ENCODE measurements around the gene GPN1. TPM values are rescaled to one million over a fixed set of nuclear protein-coding genes. Genes with fewer than 3 reads are reported as not detected.
A peak's percentile ranks its signal among the peaks of the same experiment; 100 is the strongest.

GPN1 gene
- total RNA-seq, 4 donors from 2014 or later, result 12.3 to 27.7 (median 19.7) TPM

- no peak for DNase-seq
- Histone ChIP-seq H3K4me3 (peak overlapping the region; percentile 49 to 67 (median 63)), H3K27ac (peak overlapping the region; percentile 41 to 70 (median 65)), H3K9me3 (no peaks in the 10 kb centered on the region), H3K36me3 (no peaks in the 10 kb centered on the region), H3K27me3 (no peaks in the 10 kb centered on the region), H3K4me1 (peaks cover 0 to 21% (median 0%) of the 10 kb centered on the region in 4 donors)
- TF ChIP-seq CTCF (IDR thresholded peaks at IDR 0.05), result no peak
- no peak for TF ChIP-seq POLR2A (IDR thresholded peaks at IDR 0.05)
Measured at GRCh38 chr2:27583390-27583915, 45.4 kb upstream of the GPN1 start.

GRCh38 chr2:27584597-27584996, 44.3 kb upstream of the GPN1 start:
- H3K4me3 ChIP-seq, result no peak overlapping the region
- H3K4me1 ChIP-seq, result peaks cover 0 to 21% (median 0%) of the 10 kb centered on the region in 4 donors
- no peaks in the 10 kb centered on the region for H3K36me3 ChIP-seq
- TF ChIP-seq CTCF (IDR thresholded peaks at IDR 0.05), result no peak
- no peak for TF ChIP-seq POLR2A (IDR thresholded peaks at IDR 0.05)
- H3K9me3 ChIP-seq, result no peaks in the 10 kb centered on the region
- no peaks in the 10 kb centered on the region for H3K27me3 ChIP-seq
- no peak for DNase-seq
- H3K27ac ChIP-seq, result no peak overlapping the region

- TF ChIP-seq CTCF (IDR thresholded peaks at IDR 0.05) (no peak), POLR2A (IDR thresholded peaks at IDR 0.05) (no peak)
- H3K36me3 ChIP-seq, result no peaks in the 10 kb centered on the region
- no peaks in the 10 kb centered on the region for H3K27me3 ChIP-seq
- no peak overlapping the region for H3K4me3 ChIP-seq
- H3K9me3 ChIP-seq, result peaks cover 0 to 10% (median 2%) of the 10 kb centered on the region in 4 donors
- no peak for DNase-seq
- peaks cover 0 to 21% (median 0%) of the 10 kb centered on the region in 4 donors for H3K4me1 ChIP-seq
- H3K27ac ChIP-seq, result no peak overlapping the region
Measured at GRCh38 chr2:27587025-27587424, 41.8 kb upstream of the GPN1 start.

GRCh38 chr2:27588308-27588707, 40.5 kb upstream of the GPN1 start:
- no peak for DNase-seq
- Histone ChIP-seq H3K36me3 (no peaks in the 10 kb centered on the region), H3K4me3 (no peak overlapping the region), H3K27me3 (no peaks in the 10 kb centered on the region), H3K27ac (no peak overlapping the region), H3K9me3 (peaks cover 0 to 11% (median 2%) of the 10 kb centered on the region in 4 donors), H3K4me1 (peaks cover 0 to 21% (median 0%) of the 10 kb centered on the region in 4 donors)
- TF ChIP-seq CTCF (IDR thresholded peaks at IDR 0.05) (no peak), POLR2A (IDR thresholded peaks at IDR 0.05) (no peak)

- Histone ChIP-seq H3K27ac (no peak overlapping the region), H3K27me3 (no peaks in the 10 kb centered on the region), H3K4me3 (no peak overlapping the region), H3K4me1 (no peaks in the 10 kb centered on the region), H3K36me3 (peaks cover 0 to 6% (median 0%) of the 10 kb centered on the region in 3 donors), H3K9me3 (peaks cover 0 to 26% (median 8%) of the 10 kb centered on the region in 4 donors)
- no peak for DNase-seq
- TF ChIP-seq CTCF (IDR thresholded peaks at IDR 0.05), result no peak
- no peak for TF ChIP-seq POLR2A (IDR thresholded peaks at IDR 0.05)
Measured at GRCh38 chr2:27591745-27592144, 37.1 kb upstream of the GPN1 start.

Data from Peyer's patch (tissue), 4 donors.